Measurements from ENCODE around the gene PPP1R13B. TPM values are rescaled to one million over a fixed set of nuclear protein-coding genes. Genes with fewer than 3 reads are reported as not detected.
A peak's percentile ranks its signal among the peaks of the same experiment; 100 is the strongest.

PPP1R13B gene
- total RNA-seq, 2 donors from 2014 or later = 15.6 to 17.5 TPM

- Histone ChIP-seq H3K4me1 (ENCODE audit: control insufficient read depth, insufficient read depth, low read length) (no peaks in the 10 kb centered on the region), H3K36me3 (ENCODE audit: control insufficient read depth, insufficient read depth, low read length) (peaks cover 92% of the 10 kb centered on the region), H3K9me3 (ENCODE audit: control insufficient read depth, low read length) (no peaks in the 10 kb centered on the region), H3K27me3 (ENCODE audit: control insufficient read depth, insufficient read depth, low read length, poor library complexity, severe bottlenecking) (no peaks in the 10 kb centered on the region), H3K9ac (ENCODE audit: extremely low read depth, low read length, poor library complexity, severe bottlenecking) (no peak overlapping the region), H3K4me3 (ENCODE audit: low read length) (no peak overlapping the region), H3K27ac (ENCODE audit: low read depth, low read length) (no peak overlapping the region)
- WGBS, 2 experiments (ENCODE audit: insufficient coverage in 1 of 2, insufficient read length in 1 of 2) = 95 to 96% methylated on average over 15 of the region's 15 CpGs
- no peaks in the 10 kb centered on the region for H3K9me3 Mint-ChIP-seq
- H3K36me3 Mint-ChIP-seq (ENCODE audit: low read depth) = peaks cover 70% of the 10 kb centered on the region
- no peaks in the 10 kb centered on the region for H3K27me3 Mint-ChIP-seq (ENCODE audit: insufficient read depth)
- H3K27ac Mint-ChIP-seq = no peak overlapping the region
- H3K4me1 Mint-ChIP-seq = no peaks in the 10 kb centered on the region
- no peak for DNase-seq
- TF ChIP-seq CTCF (conservative IDR thresholded peaks at IDR 0.05) = no peak
- no peak overlapping the region for H3K4me3 Mint-ChIP-seq
These were observed 162.5 kb downstream of the PPP1R13B start for GRCh38 chr14:103684871-103685270.

- Mint-ChIP-seq H3K27ac (no peak overlapping the region), H3K4me3 (no peak overlapping the region), H3K36me3 (ENCODE audit: low read depth) (peaks cover 72% of the 10 kb centered on the region), H3K9me3 (no peaks in the 10 kb centered on the region), H3K27me3 (ENCODE audit: insufficient read depth) (no peaks in the 10 kb centered on the region), H3K4me1 (no peaks in the 10 kb centered on the region)
- Histone ChIP-seq H3K9me3 (ENCODE audit: control insufficient read depth, low read length) (no peaks in the 10 kb centered on the region), H3K27me3 (ENCODE audit: control insufficient read depth, insufficient read depth, low read length, poor library complexity, severe bottlenecking) (no peaks in the 10 kb centered on the region), H3K36me3 (ENCODE audit: control insufficient read depth, insufficient read depth, low read length) (peaks cover 93% of the 10 kb centered on the region), H3K4me1 (ENCODE audit: control insufficient read depth, insufficient read depth, low read length) (no peaks in the 10 kb centered on the region), H3K9ac (ENCODE audit: extremely low read depth, low read length, poor library complexity, severe bottlenecking) (no peak overlapping the region), H3K27ac (ENCODE audit: low read depth, low read length) (peak overlapping the region; percentile 41), H3K4me3 (ENCODE audit: low read length) (no peak overlapping the region)
- DNase-seq = no peak
- 94 to 100% methylated on average over 6 of the region's 6 CpGs for WGBS, 2 experiments (ENCODE audit: insufficient coverage in 1 of 2, insufficient read length in 1 of 2)
- TF ChIP-seq CTCF (conservative IDR thresholded peaks at IDR 0.05) = no peak
These were observed 162.9 kb downstream of the PPP1R13B start for GRCh38 chr14:103684471-103684870.

Other genes with a start within 250 kb of the PPP1R13B start
- 100 to 1,000 TPM; 170 to 178 TPM for gene KLC1, start 218.4 kb downstream of the PPP1R13B start, total RNA-seq
- 10 to 100 TPM; 39.2 to 42.6 TPM for gene XRCC3, start 132.1 kb downstream of the PPP1R13B start, total RNA-seq
- gene ZFYVE21, start 131.8 kb downstream of the PPP1R13B start, total RNA-seq = 10 to 100 TPM; 42.5 to 55.6 TPM
- not detected for gene TDRD9, start 80.9 kb upstream of the PPP1R13B start, total RNA-seq
- not detected for gene RD3L, start 95.0 kb upstream of the PPP1R13B start, total RNA-seq
- 1 to 10 TPM in 1 of 2 donors, under 1 TPM in 1; 0.71 to 1.4 TPM for gene ASPG, start 238.1 kb upstream of the PPP1R13B start, total RNA-seq